Endometrial microvascular endothelial cells (primary cell): ENCODE measurements around the gene UTP25. TPM values are rescaled to one million over a fixed set of nuclear protein-coding genes. Genes with fewer than 3 reads are reported as not detected.

Experiments used
- in situ Hi-C: cut with HindIII; loops from 2 replicates; pipeline ENCODE4 v1.10.0; 2017; ENCODE audit warnings: low sequenced_read_pairs, low pct_unique_long_range_greater_than_20kb; ENCODE audit errors: inconsistent ontology term
- total RNA-seq: library from RNA; depleted of rRNA; stranded (reverse); fragments of >200 nt; gene quantifications from one replicate; pipeline ENCODE4 v1.2.3, GENCODE V29; 2015; ENCODE audit errors: inconsistent ontology term

The UTP25 gene
- total RNA-seq, 1 donor from 2014 or later, result 7.8 TPM

DNA sequence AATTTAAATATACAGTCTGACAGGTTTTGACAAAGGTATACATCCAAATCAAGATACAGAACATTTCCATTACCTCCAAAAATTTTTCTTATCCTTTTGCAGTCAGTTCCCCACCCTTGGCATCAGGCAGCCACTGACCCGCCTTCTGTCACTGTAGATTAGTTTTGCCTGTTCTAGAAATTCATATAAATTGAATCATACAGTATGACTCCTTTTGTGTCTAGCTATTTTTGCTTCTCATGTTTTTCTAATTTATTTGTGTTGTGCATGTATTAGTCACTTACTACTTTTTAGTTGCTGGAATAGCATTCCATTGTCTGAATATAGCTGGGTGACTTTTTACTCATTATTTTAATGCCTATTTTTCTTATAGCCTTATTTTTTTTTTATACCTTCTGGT, 3.8 kb downstream of the UTP25 start:
- in situ Hi-C loops, result loop anchor here (25.0 kb wide), 2 partner anchors 406 to 1431 kb away; partner anchors contain the start of genes RCOR3 and SERTAD4

DNA sequence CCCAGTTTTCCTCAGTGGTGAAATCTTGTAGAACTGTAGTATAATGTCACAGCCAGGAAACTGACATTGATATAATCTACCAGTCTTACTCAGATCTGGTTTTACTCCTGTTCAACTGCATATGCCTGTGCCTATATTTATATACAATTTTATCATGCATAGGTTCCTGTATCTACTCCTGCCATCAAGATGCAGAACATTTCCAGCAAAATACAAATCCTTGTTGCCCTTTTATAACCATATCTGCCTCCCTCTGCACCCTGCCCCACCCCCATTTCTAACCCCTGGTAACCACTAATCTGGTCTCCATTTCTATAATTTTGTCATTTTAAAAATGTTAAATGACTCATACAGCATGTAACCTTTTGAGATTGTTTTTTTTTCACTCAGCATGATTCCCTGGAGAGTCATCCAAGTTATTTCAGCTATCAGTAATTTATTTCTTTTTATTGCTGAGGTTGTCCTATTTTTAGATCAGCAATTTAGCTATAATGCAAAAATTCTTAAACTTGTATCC, 8.1 kb downstream of the UTP25 start:
- in situ Hi-C loops, result loop anchor here (25.0 kb wide), 2 partner anchors 401 to 1426 kb away; partner anchors contain the start of genes RCOR3 and SERTAD4

DNA sequence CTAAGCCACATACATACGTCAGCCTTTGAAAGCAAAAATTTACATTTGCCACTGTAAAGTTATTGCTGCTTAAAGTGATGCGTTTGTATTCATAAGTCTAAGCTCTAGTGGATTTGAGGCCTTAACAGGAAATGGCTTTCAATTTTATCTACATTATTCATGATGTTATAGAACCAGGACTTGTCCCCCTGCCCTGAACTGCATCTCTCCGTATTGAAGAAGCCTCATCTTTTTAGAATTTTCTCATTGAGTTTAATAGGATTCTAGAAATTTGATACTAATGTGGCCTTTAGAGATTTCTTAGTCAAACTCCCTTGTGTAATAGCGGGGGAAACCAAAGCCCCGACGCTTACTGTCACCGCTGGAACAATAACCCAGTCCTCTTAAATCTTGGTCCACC, 9.9 kb downstream of the UTP25 start:
- in situ Hi-C loops, result loop anchor here (25.0 kb wide), 2 partner anchors 400 to 1425 kb away; partner anchors contain the start of genes RCOR3 and SERTAD4

DNA sequence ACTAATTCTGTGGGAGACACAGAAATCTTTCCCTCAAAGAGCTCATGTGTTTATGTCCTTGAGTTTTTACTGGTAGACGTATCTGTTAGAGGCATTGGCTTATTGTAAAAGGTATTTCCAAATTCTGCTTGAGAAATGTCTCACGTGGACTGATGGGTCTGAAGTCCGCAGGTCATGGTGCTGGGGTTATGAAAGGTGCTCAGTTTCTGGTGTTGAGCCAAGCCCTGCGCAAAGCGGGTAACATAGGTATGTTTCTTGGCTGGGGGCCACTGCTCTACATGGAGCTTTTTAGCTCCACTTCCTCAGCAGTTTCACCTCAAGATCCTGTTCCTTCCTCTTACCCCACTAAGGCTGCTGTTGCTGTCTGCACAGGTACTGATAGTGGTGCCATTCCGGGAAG, 10.8 kb downstream of the UTP25 start:
- in situ Hi-C loops, result loop anchor here (25.0 kb wide), 2 partner anchors 399 to 1424 kb away; partner anchors contain the start of genes RCOR3 and SERTAD4

DNA sequence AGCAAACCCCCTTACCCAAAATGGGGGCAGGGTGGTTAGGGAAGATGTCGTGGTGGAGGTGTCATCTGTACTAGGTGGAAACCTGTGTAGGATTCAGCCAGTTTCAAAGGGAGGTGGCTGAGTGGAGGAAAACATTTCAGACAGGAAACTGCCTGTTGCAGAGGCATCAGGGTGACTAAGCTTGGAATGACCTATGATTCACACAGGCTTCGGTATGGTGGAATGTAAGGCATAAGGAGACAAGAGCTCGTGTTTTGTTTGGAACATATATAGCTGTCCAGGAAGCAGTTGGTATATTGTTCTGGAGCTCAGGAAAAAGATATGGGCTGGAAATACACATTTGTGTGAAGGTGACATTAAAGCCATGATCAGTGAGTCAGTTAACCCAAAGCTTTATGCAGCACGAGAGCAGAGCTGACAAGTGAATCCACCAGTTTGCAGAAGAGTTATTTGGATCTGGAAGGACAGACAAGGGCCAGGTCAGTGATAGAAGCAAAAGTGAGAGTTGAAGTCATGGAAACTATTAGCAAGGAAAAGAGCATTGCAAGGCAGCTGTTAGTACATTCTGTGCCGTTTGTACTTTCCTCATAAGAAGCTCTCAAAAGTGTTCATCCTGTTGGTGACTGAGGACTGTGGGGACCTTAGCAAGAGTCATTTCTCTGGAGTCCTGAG, 12.2 kb downstream of the UTP25 start:
- in situ Hi-C loops, result loop anchor here (25.0 kb wide), 2 partner anchors 397 to 1422 kb away; partner anchors contain the start of genes RCOR3 and SERTAD4

DNA sequence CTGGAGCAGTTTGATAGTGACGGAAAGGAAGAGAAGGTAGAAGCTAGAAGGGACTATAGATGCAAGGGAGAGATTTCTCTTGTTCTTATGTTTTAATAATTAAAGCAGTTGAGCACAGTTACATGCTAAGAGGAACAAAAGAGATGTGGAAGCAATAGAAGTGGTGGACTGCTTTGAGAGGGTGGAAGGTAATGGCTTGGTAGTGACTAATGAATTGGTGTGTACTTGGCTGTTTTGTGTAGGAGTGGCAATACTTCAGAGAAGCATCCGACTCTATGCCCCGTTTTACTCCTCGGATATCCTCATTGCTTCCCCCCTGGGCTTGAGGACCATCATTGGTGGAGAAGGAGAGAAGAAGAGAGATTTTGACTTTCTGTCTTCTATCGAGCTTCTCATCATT, 12.8 kb downstream of the UTP25 start:
- in situ Hi-C loops, result loop anchor here (25.0 kb wide), 2 partner anchors 397 to 1422 kb away; partner anchors contain the start of genes RCOR3 and SERTAD4

DNA sequence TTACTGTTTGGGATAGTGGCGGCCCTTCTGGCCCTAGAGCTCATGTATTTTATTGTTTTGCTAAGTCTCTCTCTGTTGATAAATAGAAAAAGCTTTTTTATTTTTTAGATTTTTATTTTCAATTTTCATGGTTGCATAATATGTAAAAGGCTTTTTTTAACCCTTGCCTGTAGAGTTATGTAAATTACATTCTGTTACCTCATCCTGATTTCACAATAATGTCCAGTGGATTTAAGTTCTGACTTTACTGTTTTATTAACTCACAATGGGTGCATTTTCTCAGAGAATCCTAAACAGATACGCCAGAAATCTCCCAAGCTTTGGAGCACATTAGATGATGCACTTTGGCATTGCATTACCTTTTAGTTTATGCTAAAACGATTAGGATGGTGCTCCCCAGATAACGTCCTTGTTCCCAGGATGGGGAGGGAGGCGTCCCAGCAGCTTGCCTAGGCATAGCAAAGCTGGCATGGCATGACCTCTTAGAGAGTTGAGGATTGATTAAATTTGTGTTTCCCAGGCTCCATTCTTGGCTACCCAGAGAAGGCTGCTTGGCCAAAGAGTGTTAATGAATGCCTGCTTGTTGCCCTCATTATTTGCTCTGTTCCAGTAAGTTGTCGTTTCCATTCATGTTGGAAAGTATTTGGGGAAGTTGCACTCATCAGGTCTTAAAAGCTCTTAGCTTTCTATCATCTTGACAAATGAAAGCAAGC, 17.1 kb downstream of the UTP25 start:
- in situ Hi-C loops, result loop anchor here (25.0 kb wide), 2 partner anchors 392 to 1417 kb away; partner anchors contain the start of genes RCOR3 and SERTAD4

DNA sequence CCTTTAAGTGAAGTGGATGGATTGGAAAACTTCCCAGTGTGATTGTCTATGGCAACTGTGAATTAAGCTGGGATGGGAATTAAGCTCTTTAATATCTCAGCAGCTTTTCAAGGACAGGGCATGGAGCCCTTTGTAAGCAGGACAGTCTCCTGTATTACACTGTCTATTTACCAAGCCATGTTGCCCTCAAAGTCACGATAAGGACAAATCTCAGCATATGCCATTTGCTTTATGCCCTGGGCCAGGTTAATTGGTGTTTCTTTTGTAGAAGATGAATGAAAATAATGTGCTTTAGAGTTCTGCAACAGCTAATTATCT, 17.6 kb downstream of the UTP25 start:
- in situ Hi-C loops, result loop anchor here (25.0 kb wide), 2 partner anchors 392 to 1417 kb away; partner anchors contain the start of genes RCOR3 and SERTAD4

DNA sequence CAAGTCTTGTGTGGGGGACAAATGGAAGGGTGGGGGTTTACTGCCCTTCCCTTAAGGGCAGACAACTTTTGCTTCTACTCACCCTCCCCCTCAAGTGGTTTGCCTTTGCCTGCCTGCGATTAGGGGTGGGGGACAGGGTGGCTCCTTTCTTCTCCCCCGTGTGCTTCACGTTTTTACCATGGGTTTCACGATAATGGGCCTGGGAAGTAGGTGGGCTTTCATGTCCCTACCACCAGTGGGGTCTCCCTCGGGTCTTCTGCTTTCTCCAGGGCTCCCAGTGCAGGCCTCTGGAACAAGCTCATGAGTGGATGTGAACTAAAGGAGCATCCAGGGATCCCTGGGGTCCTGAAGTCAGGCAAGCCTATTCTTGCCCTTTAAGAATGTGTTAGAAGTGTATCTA, 21.6 kb downstream of the UTP25 start:
- in situ Hi-C loops, result loop anchor here (25.0 kb wide), 2 partner anchors 388 to 1413 kb away; partner anchors contain the start of genes RCOR3 and SERTAD4

DNA sequence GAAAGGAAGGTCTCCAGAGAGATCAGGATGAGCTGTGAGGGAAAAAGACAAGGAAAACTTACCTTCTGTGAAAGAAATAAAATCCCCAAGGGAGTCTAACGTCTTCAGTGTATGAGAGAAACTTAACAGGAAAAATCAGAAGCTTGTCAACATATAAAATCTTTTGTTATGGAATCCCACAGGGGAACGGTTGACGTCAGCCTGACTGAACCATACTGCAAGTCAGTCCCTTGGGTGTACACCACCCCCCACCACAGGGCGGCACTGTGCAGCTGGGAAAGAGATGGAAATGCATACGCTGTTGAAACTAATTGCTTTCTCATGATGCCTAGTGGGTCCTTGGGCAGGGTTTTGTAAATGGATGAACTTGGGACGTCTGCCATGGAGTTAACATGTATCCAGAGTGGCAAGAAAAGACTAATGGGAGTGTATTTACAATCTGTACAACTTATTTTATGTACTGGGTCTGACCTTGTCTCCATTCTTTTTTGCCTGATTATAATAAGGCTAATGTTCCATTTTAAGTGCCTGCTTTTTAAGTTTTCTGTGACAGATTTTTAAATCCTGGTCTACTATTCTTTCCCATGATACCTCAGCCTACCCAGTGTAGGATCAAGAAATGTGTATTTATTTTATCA, 22.7 kb downstream of the UTP25 start:
- in situ Hi-C loops, result no loop called here

DNA sequence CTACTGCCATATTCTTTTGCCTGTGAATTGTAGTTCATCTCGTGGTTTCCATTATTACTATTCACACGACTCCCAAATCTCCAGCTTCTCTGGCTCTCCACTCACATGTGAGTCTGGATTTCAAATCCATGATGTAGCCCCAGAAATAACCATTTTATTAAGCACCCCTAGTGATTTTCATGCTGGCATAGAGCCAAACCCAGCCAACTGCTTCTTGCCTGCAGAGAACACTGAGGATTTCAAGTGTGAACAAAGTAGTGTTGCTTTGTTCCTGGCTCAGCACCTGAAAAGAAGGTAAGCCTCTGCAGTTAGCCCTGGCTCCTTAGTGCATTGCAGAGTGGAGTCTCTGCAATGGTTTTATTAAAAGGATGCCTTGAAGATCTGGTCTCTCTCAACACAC, 25.9 kb downstream of the UTP25 start:
- in situ Hi-C loops, result no loop called here

DNA sequence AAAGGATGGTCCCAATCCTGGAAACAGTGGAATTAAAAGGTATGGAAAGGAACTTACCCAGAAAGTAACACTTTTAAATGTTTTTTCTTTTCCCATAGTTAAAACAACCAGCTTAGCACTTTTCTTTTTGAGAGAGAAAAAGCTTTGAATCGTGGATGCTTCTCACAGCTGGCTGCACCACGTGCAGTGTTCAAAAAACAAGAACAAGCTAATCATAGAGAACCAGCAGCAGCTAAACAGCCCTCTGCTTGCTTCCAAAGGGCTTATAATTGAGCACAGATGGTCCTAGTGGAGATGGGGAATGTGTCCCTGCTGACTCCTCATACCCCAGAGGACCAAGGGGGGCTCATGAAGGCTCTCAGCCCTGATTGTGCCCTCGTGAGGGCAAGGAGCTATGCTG, 26.4 kb downstream of the UTP25 start:
- in situ Hi-C loops, result no loop called here

DNA sequence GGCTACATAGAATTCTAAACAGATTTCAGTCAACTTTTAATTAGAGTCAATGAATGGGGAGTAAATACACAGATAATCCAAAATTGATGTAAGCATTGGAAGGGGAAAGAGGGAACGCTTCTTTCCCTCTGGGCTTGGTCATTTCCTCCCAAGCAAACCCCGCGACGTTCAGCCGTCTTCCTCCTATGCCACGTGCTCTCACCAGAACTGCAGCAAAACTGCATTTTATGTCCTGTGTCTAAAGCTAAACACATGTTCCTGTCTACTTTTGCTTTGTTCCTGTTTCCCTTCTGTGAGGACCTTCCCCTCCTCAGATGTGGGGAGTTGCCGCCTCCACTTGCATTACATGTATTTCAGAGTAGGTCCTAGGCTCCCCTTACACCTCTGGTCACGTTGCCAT, 27.2 kb downstream of the UTP25 start:
- in situ Hi-C loops, result no loop called here

DNA sequence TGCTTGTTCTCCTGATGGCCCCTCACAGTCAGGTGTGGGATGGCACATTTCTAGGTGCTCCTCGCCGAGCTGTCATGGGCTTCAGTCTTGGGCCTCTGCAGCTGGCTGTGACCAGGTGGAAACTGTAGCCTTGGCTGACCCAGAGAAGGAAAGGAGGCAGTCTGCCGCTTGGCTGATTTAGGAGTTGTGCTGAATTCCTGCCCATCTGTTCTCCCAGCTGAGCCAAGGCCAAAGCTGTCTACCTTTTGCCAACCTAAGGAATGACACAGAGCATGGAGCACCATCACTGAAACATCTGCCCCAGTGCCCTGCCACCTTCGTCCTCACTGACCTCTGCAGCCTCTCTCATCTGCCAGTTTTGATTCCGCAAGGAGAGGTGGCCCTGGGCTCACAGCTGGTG, 27.9 kb downstream of the UTP25 start:
- in situ Hi-C loops, result no loop called here

DNA sequence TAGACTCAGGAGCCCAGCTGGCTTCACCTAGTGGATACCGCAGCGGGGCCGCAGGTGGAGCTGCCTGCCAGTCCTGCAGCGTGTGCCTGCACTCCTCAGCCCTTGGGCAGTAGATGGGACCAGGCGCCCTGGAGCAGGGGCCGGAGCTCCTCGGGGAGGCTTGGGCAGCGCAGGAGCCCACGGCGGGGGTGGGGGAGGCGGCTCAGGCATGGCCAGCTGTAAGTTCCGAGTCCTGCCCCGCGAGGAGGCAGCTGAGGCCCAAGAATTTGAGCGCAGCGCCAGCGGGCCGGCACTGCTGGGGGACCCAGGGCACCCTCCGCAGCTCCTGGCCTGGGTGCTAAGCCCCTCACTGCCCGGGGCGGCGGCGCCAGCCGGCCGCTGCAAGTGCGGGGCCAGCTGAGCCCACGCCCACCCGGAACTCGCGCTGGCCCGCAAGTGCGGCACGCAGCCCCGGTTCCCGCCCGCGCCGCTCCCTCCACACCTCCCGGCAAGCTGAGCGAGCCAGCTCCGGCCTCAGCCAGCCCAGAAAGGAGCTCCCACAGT, 30.9 kb downstream of the UTP25 start:
- in situ Hi-C loops, result no loop called here

DNA sequence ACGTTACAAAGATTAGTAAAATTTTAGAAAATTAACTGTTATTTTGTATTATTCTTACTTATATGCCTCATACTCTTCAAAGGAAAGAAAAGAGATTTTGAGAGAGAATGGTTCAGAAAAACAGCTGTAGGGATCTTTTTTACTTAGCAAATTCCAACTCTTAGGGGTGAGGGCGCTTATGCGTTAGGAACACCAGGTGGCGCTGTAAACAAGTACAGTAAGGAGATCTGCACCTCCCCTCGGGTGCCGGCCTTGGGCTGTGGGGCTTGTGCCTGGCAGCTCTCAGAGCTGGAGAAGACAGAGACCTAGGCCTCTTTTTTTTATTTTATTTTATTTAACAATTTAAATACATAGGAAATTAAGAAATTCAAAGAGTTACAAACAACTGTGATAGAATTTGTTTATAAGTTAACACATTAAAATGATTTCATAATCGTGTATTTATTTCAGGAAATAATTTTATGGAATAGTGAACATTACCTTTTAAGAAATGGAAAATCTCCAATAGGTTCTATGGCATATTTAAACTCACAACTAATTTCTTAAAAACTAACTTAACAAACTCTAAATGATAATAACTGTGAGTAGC, 32.6 kb downstream of the UTP25 start:
- in situ Hi-C loops, result no loop called here

DNA sequence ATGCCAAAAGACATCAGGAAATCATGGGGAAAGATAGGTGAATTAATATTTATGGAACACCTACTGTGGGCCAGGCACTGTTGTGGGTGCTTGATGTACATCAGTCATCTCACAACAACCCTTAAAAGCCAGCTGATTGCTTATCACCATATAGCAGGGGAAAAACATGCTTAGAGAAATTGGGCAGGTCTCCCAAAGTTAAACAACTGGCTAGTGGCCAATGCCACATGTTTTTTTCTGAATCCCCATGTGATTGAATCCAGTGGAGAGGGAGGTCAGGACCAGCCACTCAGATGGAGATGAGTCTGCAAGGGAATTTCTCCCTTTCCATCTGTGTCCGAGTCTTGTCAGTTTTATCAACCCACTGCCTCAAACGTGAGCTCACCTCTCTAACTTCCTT, 33.5 kb downstream of the UTP25 start:
- in situ Hi-C loops, result no loop called here

DNA sequence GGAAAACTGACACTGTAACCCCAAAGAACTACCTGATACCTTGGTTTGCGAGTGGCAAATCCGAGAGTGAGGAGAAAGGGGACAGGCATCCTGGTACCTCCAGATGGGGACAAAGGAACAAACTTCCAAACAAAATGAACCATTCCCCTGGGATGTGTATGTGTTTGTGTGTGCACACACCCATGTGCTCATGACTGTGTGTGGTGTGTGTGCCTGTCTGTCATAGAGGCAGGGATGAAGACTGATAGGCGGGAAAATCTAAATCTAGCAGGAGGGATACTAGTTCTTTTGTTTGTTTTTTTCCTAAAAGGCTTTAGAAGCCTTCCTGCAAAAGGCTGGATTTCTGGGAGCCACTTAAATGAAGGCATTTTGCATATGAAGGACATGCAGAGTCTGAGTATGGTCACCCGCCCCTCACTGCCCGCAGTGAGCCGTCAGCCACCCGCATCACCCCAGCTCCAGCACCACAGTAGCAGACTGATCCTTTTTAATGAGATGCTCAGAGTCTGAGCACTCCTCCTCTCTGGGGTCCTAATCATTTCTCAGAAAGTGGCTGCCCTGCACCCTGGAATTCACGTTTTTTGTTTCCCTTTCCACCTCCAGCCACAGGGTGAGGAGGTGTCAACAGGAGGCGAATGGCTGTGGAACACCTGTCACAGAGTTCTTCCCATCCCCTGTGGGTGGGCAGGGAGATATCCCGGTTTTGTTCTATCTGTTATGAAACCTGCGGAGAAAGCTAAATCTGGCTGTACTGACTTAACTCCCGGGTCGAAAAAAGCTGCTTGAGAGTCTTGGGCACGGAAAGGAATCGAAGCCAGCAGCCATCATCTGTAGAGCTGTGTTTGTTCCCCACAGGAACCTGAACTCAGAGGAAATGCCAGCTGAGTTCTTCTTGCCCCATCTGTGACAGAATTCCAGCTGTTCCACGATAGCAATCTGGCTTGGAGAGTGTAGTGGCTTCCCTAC, 34.9 kb downstream of the UTP25 start:
- in situ Hi-C loops, result no loop called here
